ENCODE results near the gene MGAT1. TPM values are rescaled to one million over a fixed set of nuclear protein-coding genes. Genes with fewer than 3 reads are reported as not detected.

MGAT1 gene
- total RNA-seq, 1 experiment from 2014 or later, result 49.9 TPM

DNA sequence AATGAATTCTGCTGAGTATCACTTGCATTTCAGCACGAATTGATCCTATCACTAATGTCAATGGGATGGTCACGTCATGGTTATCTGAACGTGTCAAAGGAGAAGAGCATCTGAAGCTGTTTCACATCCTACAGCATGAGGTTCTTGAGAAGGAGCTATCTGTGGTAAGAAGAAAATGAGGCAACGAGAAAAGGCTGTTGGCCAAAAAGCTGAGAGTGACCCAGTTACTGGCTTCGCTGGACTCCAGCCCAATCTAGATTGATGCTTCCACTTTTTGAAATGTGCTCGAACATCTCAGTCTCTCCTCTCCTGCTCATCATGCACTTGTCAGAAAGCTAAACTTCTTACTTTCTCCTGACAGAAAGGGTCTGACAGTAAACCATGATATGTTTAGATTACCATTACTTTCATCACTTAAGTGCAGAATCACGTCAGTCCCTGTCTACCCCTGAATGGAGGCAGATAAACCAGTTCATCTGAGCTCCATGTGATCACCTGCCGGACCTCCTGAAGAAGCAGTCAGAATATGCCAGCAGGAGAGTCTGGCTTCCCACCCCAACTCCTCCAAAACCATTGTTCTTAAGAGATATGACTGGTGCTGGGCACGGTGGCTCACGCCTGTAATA is 22.5 kb downstream of the MGAT1 start:
- H3K27me3 ChIP-seq (replicated peaks; ENCODE audit: insufficient read depth, low read depth, low read length, poor library complexity), result no peaks in the 10 kb centered on the region
- H3K27ac ChIP-seq (ENCODE audit: low read depth, low read length, poor library complexity, severe bottlenecking), result no peak overlapping the region
- POLR2A ChIA-PET (ENCODE audit: low non-redundant PET), result no interaction called here
- H3K9me3 ChIP-seq (ENCODE audit: low read depth, low read length, poor library complexity, severe bottlenecking), result no peaks in the 10 kb centered on the region
- no peak for DNase-seq (ENCODE audit: low spot score)
- no peaks in the 10 kb centered on the region for H3K36me3 ChIP-seq (ENCODE audit: insufficient read depth, low read length, poor library complexity, severe bottlenecking)
- H3K4me1 ChIP-seq (ENCODE audit: insufficient read depth, low read length, poor library complexity, severe bottlenecking), result no peaks in the 10 kb centered on the region
- TF ChIP-seq, protein P1, sequence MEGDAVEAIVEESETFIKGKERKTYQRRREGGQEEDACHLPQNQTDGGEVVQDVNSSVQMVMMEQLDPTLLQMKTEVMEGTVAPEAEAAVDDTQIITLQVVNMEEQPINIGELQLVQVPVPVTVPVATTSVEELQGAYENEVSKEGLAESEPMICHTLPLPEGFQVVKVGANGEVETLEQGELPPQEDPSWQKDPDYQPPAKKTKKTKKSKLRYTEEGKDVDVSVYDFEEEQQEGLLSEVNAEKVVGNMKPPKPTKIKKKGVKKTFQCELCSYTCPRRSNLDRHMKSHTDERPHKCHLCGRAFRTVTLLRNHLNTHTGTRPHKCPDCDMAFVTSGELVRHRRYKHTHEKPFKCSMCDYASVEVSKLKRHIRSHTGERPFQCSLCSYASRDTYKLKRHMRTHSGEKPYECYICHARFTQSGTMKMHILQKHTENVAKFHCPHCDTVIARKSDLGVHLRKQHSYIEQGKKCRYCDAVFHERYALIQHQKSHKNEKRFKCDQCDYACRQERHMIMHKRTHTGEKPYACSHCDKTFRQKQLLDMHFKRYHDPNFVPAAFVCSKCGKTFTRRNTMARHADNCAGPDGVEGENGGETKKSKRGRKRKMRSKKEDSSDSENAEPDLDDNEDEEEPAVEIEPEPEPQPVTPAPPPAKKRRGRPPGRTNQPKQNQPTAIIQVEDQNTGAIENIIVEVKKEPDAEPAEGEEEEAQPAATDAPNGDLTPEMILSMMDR (conservative IDR thresholded peaks at IDR 0.05; ENCODE audit: low read depth, low read length), result no peak
- no peak for TF ChIP-seq EZH2 (IDR thresholded peaks at IDR 0.05; ENCODE audit: borderline replicate concordance, low read depth, low read length, poor library complexity, severe bottlenecking)
- intact Hi-C loops (cut with micrococcal nuclease; ENCODE audit: unreplicated experiment), result loop anchor here (10.0 kb wide), 1 partner anchor 375 kb away; no protein-coding TSS in a partner anchor
- no TSS peak for BruUV-seq (replicated peaks)
- H3K4me3 ChIP-seq (ENCODE audit: low read depth, low read length, poor library complexity, severe bottlenecking), result no peak overlapping the region
- CTCF ChIA-PET, result no interaction called here

DNA sequence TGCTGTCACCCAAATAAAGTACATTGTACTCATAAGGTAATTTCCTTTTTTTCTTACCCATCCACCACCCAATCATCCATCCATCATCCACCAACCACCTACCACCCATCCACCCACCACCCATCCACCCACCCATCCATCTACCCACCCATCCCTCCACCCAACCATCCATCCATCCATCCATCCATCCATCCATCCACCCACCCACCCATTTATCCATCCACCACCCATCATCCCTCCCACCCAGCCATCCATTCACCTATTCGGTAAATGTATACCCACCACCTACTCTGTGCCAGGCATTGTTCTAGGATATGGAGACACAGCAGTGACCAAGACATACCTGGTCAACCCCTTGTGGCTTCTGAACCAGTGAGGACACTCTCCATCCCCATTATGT is 25.1 kb downstream of the MGAT1 start:
- TF ChIP-seq, protein P1 (conservative IDR thresholded peaks at IDR 0.05; ENCODE audit: low read depth, low read length), result no peak
- no peak for TF ChIP-seq EZH2 (IDR thresholded peaks at IDR 0.05; ENCODE audit: borderline replicate concordance, low read depth, low read length, poor library complexity, severe bottlenecking)
- Histone ChIP-seq H3K4me3 (ENCODE audit: low read depth, low read length, poor library complexity, severe bottlenecking) (no peak overlapping the region), H3K4me1 (ENCODE audit: insufficient read depth, low read length, poor library complexity, severe bottlenecking) (no peaks in the 10 kb centered on the region), H3K9me3 (ENCODE audit: low read depth, low read length, poor library complexity, severe bottlenecking) (no peaks in the 10 kb centered on the region), H3K36me3 (ENCODE audit: insufficient read depth, low read length, poor library complexity, severe bottlenecking) (no peaks in the 10 kb centered on the region), H3K27me3 (replicated peaks; ENCODE audit: insufficient read depth, low read depth, low read length, poor library complexity) (peaks cover 5% of the 10 kb centered on the region), H3K27ac (ENCODE audit: low read depth, low read length, poor library complexity, severe bottlenecking) (no peak overlapping the region)
- no TSS peak for BruUV-seq (replicated peaks)
- ChIA-PET CTCF (no interaction called here), POLR2A (ENCODE audit: low non-redundant PET) (no interaction called here)
- no peak for DNase-seq (ENCODE audit: low spot score)
- intact Hi-C loops (cut with micrococcal nuclease; ENCODE audit: unreplicated experiment), result no loop called here

DNA sequence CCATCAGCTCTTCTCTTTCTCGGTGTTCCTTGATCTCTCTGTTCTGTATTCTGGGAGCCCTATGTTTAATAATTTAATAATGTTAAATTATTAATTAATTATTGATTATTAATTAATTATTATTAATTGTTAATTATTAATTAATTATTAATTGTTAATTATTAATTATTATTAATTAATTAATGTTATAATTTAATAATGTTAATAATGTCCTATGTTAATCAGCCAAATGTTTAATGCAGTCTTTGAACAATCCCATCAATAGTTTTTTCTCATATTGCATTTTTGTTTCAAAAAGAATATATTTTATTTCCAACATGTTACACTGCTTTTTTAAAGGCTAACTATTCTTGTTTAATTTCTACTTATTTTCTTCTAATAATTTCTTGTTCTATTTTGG is 26.2 kb downstream of the MGAT1 start:
- no peaks in the 10 kb centered on the region for H3K4me1 ChIP-seq (ENCODE audit: insufficient read depth, low read length, poor library complexity, severe bottlenecking)
- CTCF ChIA-PET, result no interaction called here
- TF ChIP-seq, protein P1 (conservative IDR thresholded peaks at IDR 0.05; ENCODE audit: low read depth, low read length), result no peak
- TF ChIP-seq EZH2 (IDR thresholded peaks at IDR 0.05; ENCODE audit: borderline replicate concordance, low read depth, low read length, poor library complexity, severe bottlenecking), result no peak
- no peaks in the 10 kb centered on the region for H3K36me3 ChIP-seq (ENCODE audit: insufficient read depth, low read length, poor library complexity, severe bottlenecking)
- no peak for DNase-seq (ENCODE audit: low spot score)
- intact Hi-C loops (cut with micrococcal nuclease; ENCODE audit: unreplicated experiment), result no loop called here
- peaks cover 5% of the 10 kb centered on the region for H3K27me3 ChIP-seq (replicated peaks; ENCODE audit: insufficient read depth, low read depth, low read length, poor library complexity)
- H3K9me3 ChIP-seq (ENCODE audit: low read depth, low read length, poor library complexity, severe bottlenecking), result no peaks in the 10 kb centered on the region
- no TSS peak for BruUV-seq (replicated peaks)
- H3K4me3 ChIP-seq (ENCODE audit: low read depth, low read length, poor library complexity, severe bottlenecking), result no peak overlapping the region
- no peak overlapping the region for H3K27ac ChIP-seq (ENCODE audit: low read depth, low read length, poor library complexity, severe bottlenecking)
- POLR2A ChIA-PET (ENCODE audit: low non-redundant PET), result no interaction called here

Measured in A673 (cell line).